Subcutaneous adipose tissue (tissue), 4 donors: Measurements from ENCODE around the gene DTNA. TPM values are rescaled to one million over a fixed set of nuclear protein-coding genes. Genes with fewer than 3 reads are reported as not detected.

Experiments
- total RNA-seq, 4 donors: library from RNA; depleted of rRNA; stranded (reverse); fragments of >200 nt; gene quantifications; one replicate each; pipeline ENCODE4 v1.1.0, GENCODE V29; 2016
- TF ChIP-seq, protein P1 (sequence below): fragments of 450-650 bp; IDR thresholded peaks from one replicate; pipeline ENCODE4 v1.5.1; 2016; ENCODE audit warnings: low read depth, mild to moderate bottlenecking, control low read depth, antibody characterized with exemption, moderate library complexity

Gene DTNA
- total RNA-seq, 4 donors from 2014 or later = 16.0 to 38.8 (median 25.3) TPM

DNA sequence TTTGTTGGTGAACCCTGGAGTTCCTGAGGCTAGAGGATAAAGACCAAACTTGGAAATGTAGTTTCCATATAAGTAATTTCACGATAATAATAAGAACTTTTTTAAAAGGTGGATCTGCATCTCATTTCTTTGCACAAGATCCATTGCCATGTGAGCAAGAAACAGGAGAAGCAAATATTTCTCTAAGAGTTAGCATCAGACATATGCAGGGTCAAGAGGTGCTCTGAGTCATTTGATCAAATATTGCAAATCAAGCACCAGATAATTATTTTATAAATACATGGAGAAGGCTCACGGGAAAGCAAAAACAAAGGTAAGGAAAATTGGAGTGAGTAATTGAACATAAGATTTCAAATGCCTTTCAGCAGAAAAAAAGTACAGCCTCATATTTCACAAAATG, 118.0 kb downstream of the DTNA start:
- TF ChIP-seq, protein P1, sequence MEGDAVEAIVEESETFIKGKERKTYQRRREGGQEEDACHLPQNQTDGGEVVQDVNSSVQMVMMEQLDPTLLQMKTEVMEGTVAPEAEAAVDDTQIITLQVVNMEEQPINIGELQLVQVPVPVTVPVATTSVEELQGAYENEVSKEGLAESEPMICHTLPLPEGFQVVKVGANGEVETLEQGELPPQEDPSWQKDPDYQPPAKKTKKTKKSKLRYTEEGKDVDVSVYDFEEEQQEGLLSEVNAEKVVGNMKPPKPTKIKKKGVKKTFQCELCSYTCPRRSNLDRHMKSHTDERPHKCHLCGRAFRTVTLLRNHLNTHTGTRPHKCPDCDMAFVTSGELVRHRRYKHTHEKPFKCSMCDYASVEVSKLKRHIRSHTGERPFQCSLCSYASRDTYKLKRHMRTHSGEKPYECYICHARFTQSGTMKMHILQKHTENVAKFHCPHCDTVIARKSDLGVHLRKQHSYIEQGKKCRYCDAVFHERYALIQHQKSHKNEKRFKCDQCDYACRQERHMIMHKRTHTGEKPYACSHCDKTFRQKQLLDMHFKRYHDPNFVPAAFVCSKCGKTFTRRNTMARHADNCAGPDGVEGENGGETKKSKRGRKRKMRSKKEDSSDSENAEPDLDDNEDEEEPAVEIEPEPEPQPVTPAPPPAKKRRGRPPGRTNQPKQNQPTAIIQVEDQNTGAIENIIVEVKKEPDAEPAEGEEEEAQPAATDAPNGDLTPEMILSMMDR = no peak

DNA sequence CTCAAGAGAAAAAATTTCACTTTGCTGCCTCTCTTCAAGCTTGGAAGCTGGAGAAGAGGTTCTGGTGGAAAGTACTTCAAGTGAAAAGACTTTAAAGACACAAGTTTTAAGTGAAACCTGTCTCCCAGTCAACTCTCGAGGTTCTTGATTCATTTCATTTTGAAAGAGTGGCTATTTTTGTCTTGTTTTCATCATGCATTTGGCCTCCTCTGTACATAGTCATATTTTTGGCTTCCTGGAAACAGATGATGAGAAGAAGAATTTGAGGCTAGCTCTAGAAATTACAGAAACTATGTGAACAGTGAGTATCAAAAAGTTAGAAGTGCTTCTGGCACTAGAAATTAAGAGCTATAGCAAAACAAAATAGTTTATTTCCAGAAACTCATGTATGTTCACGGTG, 124.8 kb downstream of the DTNA start:
- TF ChIP-seq, protein P1 = no peak

DNA sequence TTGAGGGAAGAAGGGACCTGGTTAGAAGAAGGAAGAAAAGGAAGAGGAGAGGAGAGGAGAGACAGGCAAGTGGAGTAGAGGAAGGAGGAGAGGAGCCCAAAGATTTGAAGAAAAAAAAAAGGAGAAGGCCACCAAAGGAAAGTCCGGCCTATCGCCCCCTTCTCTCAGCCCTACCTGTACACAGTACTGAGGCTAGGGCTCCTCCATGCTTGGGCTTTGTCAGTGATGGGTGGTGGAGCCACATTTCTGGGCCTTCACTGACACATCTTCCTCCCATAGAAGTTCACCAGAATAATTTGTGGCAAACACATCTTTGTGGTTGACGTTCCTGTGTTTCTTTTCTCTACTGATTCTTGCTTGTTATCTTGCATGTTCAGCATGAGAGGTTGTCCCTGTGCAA, 125.4 kb downstream of the DTNA start:
- TF ChIP-seq, protein P1 = no peak

DNA sequence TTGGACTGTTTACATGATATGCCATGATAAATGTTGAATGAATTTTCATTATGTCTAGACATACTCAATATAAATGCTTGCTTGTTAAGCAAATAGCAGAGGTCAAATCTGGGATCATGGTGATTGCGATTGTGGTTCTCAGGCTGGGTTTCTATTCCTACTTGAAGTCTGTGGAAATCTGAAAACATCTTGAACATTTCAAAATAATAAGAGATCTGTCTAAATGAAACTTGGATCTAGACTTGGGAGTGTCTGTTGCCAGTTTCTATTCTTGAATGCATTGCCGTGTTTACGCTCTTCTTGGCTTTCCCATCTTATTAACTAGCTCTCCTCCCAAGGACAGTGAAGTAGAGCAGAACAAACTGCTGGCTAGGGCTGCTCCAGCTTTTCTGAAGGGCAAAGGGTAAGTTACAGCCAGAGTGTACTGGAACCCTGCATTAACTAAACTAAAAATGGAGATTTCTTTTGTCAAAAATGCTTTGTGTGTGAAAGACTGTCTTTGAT, 127.7 kb downstream of the DTNA start:
- TF ChIP-seq, protein P1 = no peak

DNA sequence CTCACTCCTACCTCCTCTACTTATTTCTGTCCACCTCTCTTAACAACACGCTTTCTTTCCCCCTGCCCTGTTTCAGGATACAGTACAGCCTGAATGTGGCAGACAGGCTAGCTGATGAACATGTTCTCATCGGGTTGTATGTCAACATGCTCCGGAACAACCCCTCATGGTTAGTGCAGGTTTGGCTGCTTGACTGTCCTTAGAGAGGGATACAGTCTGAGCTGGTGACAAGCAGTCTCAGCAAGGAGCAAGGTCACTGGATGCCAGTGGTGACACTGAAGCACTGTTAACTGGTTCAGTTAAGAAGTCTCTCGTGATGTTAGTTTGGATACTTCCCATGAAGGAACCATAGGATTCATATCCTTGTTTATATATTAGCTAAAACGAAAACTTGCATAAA, 128.6 kb downstream of the DTNA start:
- TF ChIP-seq, protein P1 = no peak

DNA sequence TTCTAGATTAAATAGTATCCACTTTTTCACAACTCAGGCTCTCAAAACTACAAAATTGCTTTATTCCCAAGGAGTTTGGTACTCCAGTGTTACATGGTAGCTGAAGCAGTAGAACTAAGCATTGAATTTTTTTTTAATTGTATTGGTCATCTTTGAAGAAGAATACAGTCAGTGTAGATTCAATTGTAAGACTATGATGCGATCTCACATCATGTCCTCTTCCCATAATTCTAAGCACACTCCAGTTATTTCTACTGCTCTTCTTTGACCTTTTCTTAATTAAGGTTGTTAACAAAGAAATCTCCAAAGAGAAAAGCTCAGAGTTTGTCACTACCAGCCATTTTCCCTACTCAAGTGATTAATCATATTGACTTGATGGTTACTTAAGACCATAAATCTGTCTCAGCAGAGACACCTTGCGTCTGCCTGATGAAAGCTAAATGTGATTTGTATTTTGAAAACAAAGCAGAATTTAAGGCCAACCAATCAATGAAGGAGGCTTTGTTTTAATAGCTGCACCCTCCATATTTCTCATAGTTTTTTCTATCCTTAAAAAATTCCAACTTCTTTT, 130.2 kb downstream of the DTNA start:
- TF ChIP-seq, protein P1 = no peak

DNA sequence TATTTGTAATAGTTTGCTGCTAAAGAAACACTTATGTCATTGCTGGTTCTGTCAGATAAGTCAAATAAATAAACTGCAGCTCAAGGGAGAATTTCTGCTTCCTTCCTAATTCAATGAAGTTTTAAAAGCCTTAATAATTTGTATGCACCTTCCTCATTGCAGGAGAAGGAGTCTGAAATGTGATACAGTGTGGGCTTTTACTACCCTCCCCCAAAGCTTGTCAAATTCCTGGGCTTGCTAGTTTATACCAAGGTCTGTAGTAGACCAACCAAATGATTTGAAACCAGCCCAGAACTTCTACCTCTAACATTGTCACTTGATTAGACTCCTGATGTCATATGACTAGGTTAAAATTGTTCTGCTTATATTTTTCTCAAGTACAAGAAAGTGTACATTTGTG, 131.8 kb downstream of the DTNA start:
- TF ChIP-seq, protein P1 = no peak
